VCaP (cell line): ENCODE results near the gene NUCKS1.
A peak's percentile ranks its signal among the peaks of the same experiment; 100 is the strongest.
"Not testable (repeated sequence)": the region's sequence is repeated elsewhere in the genome, so short reads cannot be mapped to it uniquely, and the experiment has no call there.

Source experiments
- H3K27ac ChIP-seq: fragments of 450-650 bp; 2 replicates; pipeline ENCODE4 v1.5.1; 2017
- CTCF ChIP-seq: fragments of 450-650 bp; conservative IDR thresholded peaks from 2 replicates; pipeline ENCODE4 v1.5.1; 2017; ENCODE audit warnings: mild to moderate bottlenecking, moderate library complexity

Gene NUCKS1

GRCh38 chr1:205726619-205727125 is 23.3 kb downstream of the NUCKS1 start:
- TF ChIP-seq CTCF: no peak
- H3K27ac ChIP-seq: no peak overlapping the region

- no peak for TF ChIP-seq CTCF
- peak overlapping the region; percentile 12; the same call in 1 of the 2 replicates for H3K27ac ChIP-seq
Measured at GRCh38 chr1:205725514-205725913, 24.5 kb downstream of the NUCKS1 start.

- H3K27ac ChIP-seq: not testable (repeated sequence)
Measured at GRCh38 chr1:205720740-205721139, 29.2 kb downstream of the NUCKS1 start.

GRCh38 chr1:205719762-205720161 is 30.2 kb downstream of the NUCKS1 start:
- TF ChIP-seq CTCF: no peak
- no peak overlapping the region for H3K27ac ChIP-seq

- no peak overlapping the region for H3K27ac ChIP-seq
- no peak for TF ChIP-seq CTCF
Measured at GRCh38 chr1:205719015-205719414, 31.0 kb downstream of the NUCKS1 start.

GRCh38 chr1:205716371-205717132 is 33.4 kb downstream of the NUCKS1 start:
- H3K27ac ChIP-seq: peak overlapping the region; percentile 89
- TF ChIP-seq CTCF: no peak

GRCh38 chr1:205715628-205716027 is 34.4 kb downstream of the NUCKS1 start:
- H3K27ac ChIP-seq: peak overlapping the region; percentile 89
- TF ChIP-seq CTCF: no peak

- H3K27ac ChIP-seq: peak overlapping the region; percentile 89
- TF ChIP-seq CTCF: no peak
Measured at GRCh38 chr1:205714906-205715246, 35.1 kb downstream of the NUCKS1 start.
